Measurements from ENCODE around the gene GHRH.

The GHRH gene

DNA sequence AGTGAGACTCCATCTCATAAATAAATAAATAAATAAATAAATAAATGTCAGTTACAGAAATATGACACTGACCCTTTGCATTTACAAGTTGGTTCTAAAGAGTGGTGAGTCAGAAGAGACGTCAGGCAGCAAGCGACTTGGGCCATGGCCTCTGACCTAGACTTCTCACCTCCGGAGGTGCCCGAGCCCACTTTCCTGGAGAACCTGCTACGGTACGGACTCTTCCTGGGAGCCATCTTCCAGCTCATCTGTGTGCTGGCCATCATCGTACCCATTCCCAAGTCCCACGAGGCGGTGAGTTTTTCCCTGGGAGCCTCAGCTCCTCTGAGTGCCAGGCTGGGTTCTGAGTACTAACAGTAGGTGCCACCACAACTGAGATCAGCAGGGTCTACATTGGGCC, 39.5 kb upstream of the GHRH start:
- peaks cover 61% of the 10 kb centered on the region for H3K36me3 ChIP-seq (ENCODE audit: control insufficient read depth, insufficient read depth, low read length)
- H3K4me3 ChIP-seq (ENCODE audit: extremely low read depth, insufficient read depth, low read length, poor library complexity, severe bottlenecking), result no peak overlapping the region

DNA sequence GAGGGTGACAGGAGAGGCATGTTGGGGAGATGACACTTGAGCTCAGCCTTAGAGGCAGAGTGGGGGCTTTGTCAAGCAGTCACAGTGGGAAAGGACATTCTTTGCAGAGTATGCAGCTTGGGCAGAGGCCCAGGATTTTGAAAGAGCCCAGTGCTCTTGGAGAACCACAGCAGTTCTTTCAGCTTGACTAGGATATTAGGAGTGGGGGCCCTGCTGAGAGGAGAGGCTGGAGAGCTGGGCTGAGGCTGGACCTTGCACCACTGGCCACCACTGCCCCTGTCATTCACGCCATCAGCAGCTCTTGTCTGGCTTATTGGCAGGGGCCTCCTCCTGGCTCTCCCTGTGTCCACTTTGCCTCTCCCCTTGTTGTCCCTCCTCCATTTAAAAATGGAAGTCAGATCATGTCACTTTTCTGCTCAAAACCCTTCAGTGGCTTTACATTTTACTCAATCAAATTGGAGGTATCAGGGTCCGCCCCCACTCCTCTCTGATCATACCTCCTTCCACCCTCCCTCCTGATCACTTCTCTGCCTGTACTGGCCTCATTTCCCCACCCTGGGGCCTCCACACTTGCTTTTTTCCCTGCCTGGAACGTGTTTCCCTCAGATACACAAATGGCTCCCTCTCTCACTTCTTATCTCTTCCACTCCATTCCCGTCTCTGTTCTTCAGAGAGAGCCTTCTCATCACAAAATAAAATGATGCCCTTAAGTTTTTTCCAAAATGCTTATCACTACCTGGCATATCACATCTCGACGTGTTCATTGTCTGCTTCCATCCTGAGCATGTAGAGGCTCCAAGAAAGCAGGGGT, 38.3 kb upstream of the GHRH start:
- WGBS, 2 experiments (ENCODE audit: insufficient coverage in 2 of 2), result 84 to 96% methylated on average over 4 to 6 of the region's 6 CpGs
- no peak overlapping the region for H3K27ac ChIP-seq (ENCODE audit: low read depth, low read length, severe bottlenecking)
- H3K36me3 ChIP-seq (ENCODE audit: control insufficient read depth, insufficient read depth, low read length), result peaks cover 60% of the 10 kb centered on the region

More for the DNA sequence above, 39.5 kb upstream of the GHRH start:
- H3K27ac ChIP-seq (ENCODE audit: low read depth, low read length, severe bottlenecking), result no peak overlapping the region
- peaks cover 17% of the 10 kb centered on the region for H3K4me1 ChIP-seq (ENCODE audit: control insufficient read depth, insufficient read depth, low read length, poor library complexity, severe bottlenecking)
- no peaks in the 10 kb centered on the region for H3K9me3 ChIP-seq (ENCODE audit: control insufficient read depth, low read length)
- 97 to 100% methylated on average over 7 to 9 of the region's 9 CpGs for WGBS, 2 experiments (ENCODE audit: insufficient coverage in 2 of 2)

DNA sequence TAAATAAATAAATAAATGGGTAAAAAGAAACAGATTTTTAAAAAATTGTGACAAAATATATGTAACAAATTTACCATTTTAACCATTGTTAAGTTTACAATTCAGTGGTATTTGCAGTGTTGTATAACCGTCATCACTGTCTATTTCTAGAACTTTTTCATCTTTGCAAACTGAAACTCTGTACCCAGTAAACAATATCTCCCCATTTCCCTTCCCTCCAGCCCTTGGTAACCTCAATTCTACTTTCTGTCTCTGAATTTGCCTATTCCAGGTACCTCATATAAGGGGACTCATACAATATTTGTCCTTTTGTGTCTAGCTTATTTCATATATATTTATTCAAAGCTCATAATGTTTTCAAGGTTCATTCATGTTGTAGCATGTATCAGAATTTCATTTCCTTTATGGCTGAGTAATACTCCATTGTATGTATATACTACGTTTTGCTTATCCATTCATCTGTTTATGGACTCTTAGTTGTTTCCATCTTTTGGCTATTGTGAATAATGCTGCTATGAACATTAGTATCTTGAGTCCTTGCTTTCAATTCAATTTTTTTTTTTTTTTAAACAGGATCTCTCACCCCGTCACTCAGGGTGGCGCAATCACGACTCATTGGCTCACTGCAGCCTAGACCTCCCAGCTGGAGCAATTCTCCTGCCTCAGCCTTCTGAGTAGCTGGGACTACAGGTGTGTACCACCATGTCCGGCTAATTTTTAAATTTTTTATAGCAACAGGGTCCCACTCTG, 36.8 kb upstream of the GHRH start:
- H3K4me3 ChIP-seq (ENCODE audit: extremely low read depth, insufficient read depth, low read length, poor library complexity, severe bottlenecking), result no peak overlapping the region
- peaks cover 5% of the 10 kb centered on the region for H3K9me3 ChIP-seq (ENCODE audit: control insufficient read depth, low read length)
- 94 to 98% methylated on average over 4 of the region's 6 CpGs for WGBS, 2 experiments (ENCODE audit: insufficient coverage in 2 of 2)
- H3K27ac ChIP-seq (ENCODE audit: low read depth, low read length, severe bottlenecking), result no peak overlapping the region
- peaks cover 33% of the 10 kb centered on the region for H3K4me1 ChIP-seq (ENCODE audit: control insufficient read depth, insufficient read depth, low read length, poor library complexity, severe bottlenecking)
- H3K36me3 ChIP-seq (ENCODE audit: control insufficient read depth, insufficient read depth, low read length), result peaks cover 55% of the 10 kb centered on the region

More for the DNA sequence above, 38.3 kb upstream of the GHRH start:
- Histone ChIP-seq H3K4me3 (ENCODE audit: extremely low read depth, insufficient read depth, low read length, poor library complexity, severe bottlenecking) (no peak overlapping the region), H3K9me3 (ENCODE audit: control insufficient read depth, low read length) (no peaks in the 10 kb centered on the region), H3K4me1 (ENCODE audit: control insufficient read depth, insufficient read depth, low read length, poor library complexity, severe bottlenecking) (peaks cover 27% of the 10 kb centered on the region)

DNA sequence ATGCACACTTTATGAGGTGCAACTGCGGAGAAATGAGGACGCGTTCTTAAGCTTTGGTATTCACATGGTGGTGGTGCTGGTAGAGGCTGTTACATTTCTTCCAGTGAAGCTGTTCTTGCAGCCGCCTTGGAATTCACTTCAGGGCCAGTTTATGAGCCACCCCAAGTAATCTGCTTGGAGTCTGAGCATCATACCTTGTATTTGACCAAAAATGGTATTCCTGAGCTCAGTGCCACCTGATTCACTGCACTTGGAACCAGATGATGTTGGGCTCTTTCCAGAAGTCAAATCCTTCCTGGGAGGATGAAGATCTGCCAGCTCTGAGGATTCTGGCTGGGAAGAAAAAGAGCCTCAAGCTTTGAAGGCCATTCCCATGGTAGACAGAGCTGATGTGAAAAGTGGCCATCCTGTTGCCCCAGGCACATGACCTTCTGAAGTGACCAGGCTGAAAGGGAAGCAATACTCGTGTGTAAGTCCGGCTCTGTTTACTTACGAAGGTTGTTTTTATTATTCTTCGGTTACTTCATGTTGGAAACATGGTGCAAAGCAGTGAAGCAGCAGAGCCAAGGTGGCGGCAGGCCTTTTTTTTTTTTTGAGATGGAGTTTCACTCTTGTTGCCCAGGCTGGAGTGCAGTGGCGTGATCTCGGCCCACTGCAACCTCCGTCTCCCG, 35.6 kb upstream of the GHRH start:
- Histone ChIP-seq H3K27ac (ENCODE audit: low read depth, low read length, severe bottlenecking) (no peak overlapping the region), H3K4me1 (ENCODE audit: control insufficient read depth, insufficient read depth, low read length, poor library complexity, severe bottlenecking) (peaks cover 33% of the 10 kb centered on the region), H3K9me3 (ENCODE audit: control insufficient read depth, low read length) (peaks cover 15% of the 10 kb centered on the region), H3K4me3 (ENCODE audit: extremely low read depth, insufficient read depth, low read length, poor library complexity, severe bottlenecking) (no peak overlapping the region), H3K36me3 (ENCODE audit: control insufficient read depth, insufficient read depth, low read length) (peaks cover 56% of the 10 kb centered on the region)
- WGBS, 2 experiments (ENCODE audit: insufficient coverage in 2 of 2), result 96 to 98% methylated on average over 9 to 13 of the region's 13 CpGs

DNA sequence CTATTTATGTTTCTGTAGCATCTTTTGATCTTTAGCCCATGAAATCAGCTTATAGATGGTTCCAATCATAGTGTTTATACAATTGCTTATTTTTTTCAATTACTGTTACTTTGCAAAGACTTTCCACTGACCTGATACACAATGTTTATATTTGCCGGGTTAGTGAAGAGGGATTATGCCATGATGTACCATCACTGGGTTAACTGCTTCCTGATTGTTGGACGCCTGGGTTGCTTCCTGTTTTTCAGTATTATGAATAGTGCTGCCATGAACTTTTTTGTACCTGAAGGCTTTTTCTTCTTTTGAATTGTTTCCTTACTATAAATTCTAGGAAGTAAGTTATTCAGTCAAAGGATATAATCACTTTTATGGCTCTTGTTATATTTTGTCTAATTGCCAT, 34.8 kb upstream of the GHRH start:
- H3K27ac ChIP-seq (ENCODE audit: low read depth, low read length, severe bottlenecking), result no peak overlapping the region
- H3K9me3 ChIP-seq (ENCODE audit: control insufficient read depth, low read length), result peaks cover 22% of the 10 kb centered on the region
- WGBS, 2 experiments (ENCODE audit: insufficient coverage in 2 of 2), result no CpG with 5 or more reads among the region's 2 CpGs
- peaks cover 56% of the 10 kb centered on the region for H3K36me3 ChIP-seq (ENCODE audit: control insufficient read depth, insufficient read depth, low read length)
- H3K4me1 ChIP-seq (ENCODE audit: control insufficient read depth, insufficient read depth, low read length, poor library complexity, severe bottlenecking), result peaks cover 33% of the 10 kb centered on the region
- no peak overlapping the region for H3K4me3 ChIP-seq (ENCODE audit: extremely low read depth, insufficient read depth, low read length, poor library complexity, severe bottlenecking)

DNA sequence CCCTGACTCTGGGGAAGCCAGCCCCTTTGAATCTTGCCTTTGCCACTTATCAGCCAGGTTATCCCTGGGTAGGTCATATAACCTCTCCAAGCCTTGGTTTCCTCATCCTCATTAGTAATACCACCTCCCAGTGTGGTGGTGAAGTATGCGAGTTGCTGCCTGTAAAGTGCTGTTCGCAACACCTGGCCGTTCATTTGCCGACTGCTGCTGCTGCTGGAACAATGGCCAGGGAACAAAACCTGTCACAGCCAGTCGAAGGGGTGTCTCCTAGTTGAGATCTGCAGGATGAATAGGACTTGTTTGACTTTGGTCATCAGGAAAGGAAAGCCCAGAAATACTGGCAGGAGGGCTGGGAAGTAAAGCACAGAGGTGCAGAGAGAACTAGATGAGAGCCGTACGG, 34.0 kb upstream of the GHRH start:
- Histone ChIP-seq H3K4me3 (ENCODE audit: extremely low read depth, insufficient read depth, low read length, poor library complexity, severe bottlenecking) (no peak overlapping the region), H3K36me3 (ENCODE audit: control insufficient read depth, insufficient read depth, low read length) (peaks cover 50% of the 10 kb centered on the region), H3K27ac (ENCODE audit: low read depth, low read length, severe bottlenecking) (peak overlapping the region; percentile 79), H3K9me3 (ENCODE audit: control insufficient read depth, low read length) (peaks cover 22% of the 10 kb centered on the region), H3K4me1 (ENCODE audit: control insufficient read depth, insufficient read depth, low read length, poor library complexity, severe bottlenecking) (peaks cover 36% of the 10 kb centered on the region)
- 71 to 82% methylated on average over 5 of the region's 7 CpGs for WGBS, 2 experiments (ENCODE audit: insufficient coverage in 2 of 2)

DNA sequence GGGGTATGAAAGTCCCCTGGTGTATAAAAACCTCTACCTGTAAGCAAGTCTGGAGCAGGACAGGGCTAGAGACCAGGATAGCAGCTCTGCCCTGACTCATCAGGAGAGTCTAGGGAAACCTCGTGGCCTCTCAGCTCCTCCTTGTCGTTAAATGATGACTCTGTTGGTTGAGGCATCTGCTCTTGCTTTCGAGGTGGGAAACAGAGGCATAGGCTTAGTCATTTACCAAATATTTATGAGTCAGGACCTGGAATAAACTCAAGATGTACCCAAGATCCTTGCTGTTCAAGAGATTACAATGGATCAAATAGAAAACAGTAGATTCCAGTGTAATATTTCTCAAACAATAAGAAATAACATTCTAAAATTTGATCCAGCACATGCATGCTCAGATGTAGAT, 33.4 kb upstream of the GHRH start:
- H3K4me1 ChIP-seq (ENCODE audit: control insufficient read depth, insufficient read depth, low read length, poor library complexity, severe bottlenecking), result peaks cover 35% of the 10 kb centered on the region
- H3K27ac ChIP-seq (ENCODE audit: low read depth, low read length, severe bottlenecking), result peak overlapping the region; percentile 79
- H3K9me3 ChIP-seq (ENCODE audit: control insufficient read depth, low read length), result peaks cover 22% of the 10 kb centered on the region
- no peak overlapping the region for H3K4me3 ChIP-seq (ENCODE audit: extremely low read depth, insufficient read depth, low read length, poor library complexity, severe bottlenecking)
- H3K36me3 ChIP-seq (ENCODE audit: control insufficient read depth, insufficient read depth, low read length), result peaks cover 50% of the 10 kb centered on the region
- 20 to 42% methylated on average over 1 to 2 of the region's 3 CpGs for WGBS, 2 experiments (ENCODE audit: insufficient coverage in 2 of 2)

DNA sequence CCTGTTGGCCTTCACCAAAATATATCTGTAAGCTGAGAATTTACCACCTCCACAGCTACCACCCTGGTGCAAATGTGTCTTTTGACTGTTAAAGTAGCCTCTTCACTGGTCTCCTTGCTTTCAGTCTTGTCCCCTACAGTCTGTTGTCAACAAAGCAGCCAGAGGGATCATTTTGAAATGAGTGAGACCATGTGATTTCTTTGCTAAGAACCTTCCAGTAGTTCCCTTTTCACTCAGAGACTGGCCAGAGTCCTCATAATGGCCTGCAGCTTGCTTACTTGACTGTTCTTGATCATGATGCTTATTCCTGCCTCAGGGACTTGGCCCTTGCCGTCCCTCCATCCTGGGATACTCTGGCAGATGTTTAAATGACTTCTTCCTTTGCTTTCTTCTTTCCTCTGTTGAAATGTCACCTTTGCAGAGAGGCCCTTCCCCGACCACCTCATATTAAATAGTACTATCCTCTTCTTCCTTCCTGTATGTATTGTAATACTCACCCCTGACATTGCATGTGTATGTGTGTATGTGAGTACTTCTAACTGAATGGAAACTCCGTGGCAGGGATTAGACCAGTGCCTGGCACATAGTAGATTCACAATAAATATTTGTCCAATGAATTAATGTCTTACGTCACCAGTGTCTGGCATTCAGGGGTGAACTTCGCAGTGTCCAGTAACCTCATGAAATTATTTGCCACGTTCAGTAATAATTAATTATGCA, 32.8 kb upstream of the GHRH start:
- H3K4me1 ChIP-seq (ENCODE audit: control insufficient read depth, insufficient read depth, low read length, poor library complexity, severe bottlenecking), result peaks cover 35% of the 10 kb centered on the region
- WGBS, 2 experiments (ENCODE audit: insufficient coverage in 2 of 2), result 94 to 100% methylated on average over 2 to 3 of the region's 6 CpGs
- H3K9me3 ChIP-seq (ENCODE audit: control insufficient read depth, low read length), result peaks cover 22% of the 10 kb centered on the region
- H3K4me3 ChIP-seq (ENCODE audit: extremely low read depth, insufficient read depth, low read length, poor library complexity, severe bottlenecking), result no peak overlapping the region
- peak overlapping the region; percentile 79 for H3K27ac ChIP-seq (ENCODE audit: low read depth, low read length, severe bottlenecking)
- peaks cover 48% of the 10 kb centered on the region for H3K36me3 ChIP-seq (ENCODE audit: control insufficient read depth, insufficient read depth, low read length)

DNA sequence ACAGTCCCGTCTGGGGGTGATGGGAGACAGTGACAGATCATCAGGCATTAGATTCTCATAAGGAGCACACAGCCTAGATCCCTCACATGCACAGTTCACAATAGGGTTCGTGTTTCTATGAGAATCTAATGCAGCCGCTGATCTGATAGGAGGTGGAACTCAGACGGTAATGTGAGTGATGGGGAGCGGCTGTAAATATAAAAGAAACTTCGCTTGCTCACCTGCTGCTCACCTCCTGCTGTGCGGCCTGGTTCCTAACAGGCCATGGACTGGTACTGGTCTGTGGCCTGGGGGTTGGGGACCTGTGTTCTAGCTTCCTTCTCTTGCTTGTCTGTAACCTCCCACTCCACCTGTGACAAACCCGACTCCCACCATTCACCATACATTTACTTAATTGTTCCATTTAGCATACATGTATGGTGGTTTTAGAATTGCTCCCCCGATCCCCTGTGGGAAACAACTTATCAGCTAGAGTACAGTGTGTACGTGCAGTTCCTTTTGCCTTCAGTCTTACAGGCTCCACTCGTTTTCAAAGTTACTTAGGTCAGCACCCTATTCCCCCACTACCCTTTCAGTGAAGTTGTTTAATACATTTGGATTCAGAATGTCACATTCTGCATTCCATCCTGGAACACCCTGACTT, 31.8 kb upstream of the GHRH start:
- Histone ChIP-seq H3K4me1 (ENCODE audit: control insufficient read depth, insufficient read depth, low read length, poor library complexity, severe bottlenecking) (peaks cover 35% of the 10 kb centered on the region), H3K36me3 (ENCODE audit: control insufficient read depth, insufficient read depth, low read length) (peaks cover 43% of the 10 kb centered on the region), H3K9me3 (ENCODE audit: control insufficient read depth, low read length) (peaks cover 22% of the 10 kb centered on the region), H3K27ac (ENCODE audit: low read depth, low read length, severe bottlenecking) (peak overlapping the region; percentile 79), H3K4me3 (ENCODE audit: extremely low read depth, insufficient read depth, low read length, poor library complexity, severe bottlenecking) (no peak overlapping the region)
- 96 to 100% methylated on average over 2 to 5 of the region's 11 CpGs for WGBS, 2 experiments (ENCODE audit: insufficient coverage in 2 of 2)

DNA sequence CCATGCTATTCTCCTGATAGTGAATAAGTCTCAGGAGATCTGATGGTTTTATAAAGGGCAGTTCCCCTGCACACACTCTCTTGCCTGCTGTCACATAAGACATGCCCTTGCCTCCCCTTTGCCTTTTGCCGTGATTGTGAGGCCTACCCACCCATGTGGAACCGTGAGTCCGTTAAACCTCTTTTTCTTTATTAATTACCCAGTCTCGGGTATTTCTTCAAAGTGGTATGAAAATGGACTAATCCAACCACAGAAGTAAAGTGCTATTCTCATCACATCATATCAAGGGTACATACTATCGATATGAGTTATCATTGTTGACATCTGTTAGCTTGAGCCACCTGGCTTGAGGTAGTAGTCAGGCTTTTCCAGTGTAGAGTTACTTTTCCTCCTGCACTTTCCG, 30.1 kb upstream of the GHRH start:
- peaks cover 29% of the 10 kb centered on the region for H3K4me1 ChIP-seq (ENCODE audit: control insufficient read depth, insufficient read depth, low read length, poor library complexity, severe bottlenecking)
- no peak overlapping the region for H3K27ac ChIP-seq (ENCODE audit: low read depth, low read length, severe bottlenecking)
- H3K9me3 ChIP-seq (ENCODE audit: control insufficient read depth, low read length), result peaks cover 22% of the 10 kb centered on the region
- peaks cover 32% of the 10 kb centered on the region for H3K36me3 ChIP-seq (ENCODE audit: control insufficient read depth, insufficient read depth, low read length)
- WGBS, 2 experiments (ENCODE audit: insufficient coverage in 2 of 2), result 83 to 100% methylated on average over 1 to 2 of the region's 6 CpGs
- H3K4me3 ChIP-seq (ENCODE audit: extremely low read depth, insufficient read depth, low read length, poor library complexity, severe bottlenecking), result no peak overlapping the region
